DOHH2 (cell line): ENCODE results near the gene H6PD.

ENCODE experiments used
- H3F3A ChIP-seq: fragments of 200-600 bp; sonication (generic), shearing (Covaris generic); 2 replicates; pipeline ENCODE4 v1.6.0; 2016; ENCODE audit warnings: antibody characterized with exemption, mild to moderate bottlenecking; ENCODE audit not compliant: control insufficient read depth, insufficient read depth
- H3K27ac ChIP-seq: fragments of 200-600 bp; sonication (generic); 2 replicates; pipeline ENCODE4 v1.5.1; 2014; ENCODE audit warnings: low read depth, mild to moderate bottlenecking, low read length, moderate library complexity
- H3K27me3 ChIP-seq: fragments of 200-600 bp; sonication (generic); 2 replicates; pipeline ENCODE4 v1.6.1; 2014; ENCODE audit warnings: mild to moderate bottlenecking, low read length, mixed read lengths; ENCODE audit not compliant: control insufficient read depth
- H3K36me3 ChIP-seq: fragments of 200-600 bp; sonication (generic); 2 replicates; pipeline ENCODE4 v1.6.1; 2014; ENCODE audit warnings: mild to moderate bottlenecking, low read length, moderate library complexity, mixed read lengths; ENCODE audit not compliant: control insufficient read depth
- H3K4me1 ChIP-seq: fragments of 200-600 bp; sonication (generic); 2 replicates; pipeline ENCODE4 v1.6.1; 2014; ENCODE audit warnings: mild to moderate bottlenecking, low read length, mixed read lengths; ENCODE audit not compliant: control insufficient read depth
- H3K4me2 ChIP-seq: fragments of 200-600 bp; sonication (generic); 2 replicates; pipeline ENCODE4 v1.6.0; 2014; ENCODE audit warnings: mild to moderate bottlenecking, low read length, moderate library complexity
- H3K4me3 ChIP-seq: fragments of 200-600 bp; sonication (generic); 2 replicates; pipeline ENCODE4 v1.5.1; 2014; ENCODE audit warnings: mild to moderate bottlenecking, low read length, mixed read lengths
- H3K79me2 ChIP-seq: fragments of 200-600 bp; sonication (generic); 2 replicates; pipeline ENCODE4 v1.6.1; 2014; ENCODE audit warnings: mild to moderate bottlenecking, low read length, mixed read lengths; ENCODE audit not compliant: control insufficient read depth
- H3K9me2 ChIP-seq: fragments of 200-600 bp; sonication (generic); replicated peaks from 2 replicates; pipeline ENCODE4 v1.6.1; 2014; ENCODE audit warnings: mild to moderate bottlenecking, low read length, mixed read lengths; ENCODE audit not compliant: control insufficient read depth
- H3K9me3 ChIP-seq: fragments of 200-600 bp; sonication (generic); 2 replicates; pipeline ENCODE4 v1.6.1; 2014; ENCODE audit warnings: antibody characterized with exemption, low read length, mixed read lengths; ENCODE audit not compliant: control insufficient read depth, insufficient read depth
- H4K20me1 ChIP-seq: fragments of 200-600 bp; sonication (generic); 2 replicates; pipeline ENCODE4 v1.6.0; 2014; ENCODE audit warnings: low read depth, mild to moderate bottlenecking, antibody characterized with exemption, low read length, moderate library complexity; ENCODE audit not compliant: control insufficient read depth, insufficient read depth
- EZH2phosphoT487 ChIP-seq: fragments of 200-600 bp; sonication (generic); IDR thresholded peaks from 2 replicates; pipeline ENCODE4 v1.6.1; 2017; ENCODE audit warnings: borderline replicate concordance, mild to moderate bottlenecking, antibody characterized with exemption, low read length, moderate library complexity, mixed read lengths
- TF ChIP-seq, protein P1 (sequence below): fragments of 200-600 bp; sonication (generic); IDR thresholded peaks from one replicate; pipeline ENCODE4 v1.5.1; 2014; ENCODE audit warnings: antibody characterized with exemption, mild to moderate bottlenecking, low read depth, low read length; ENCODE audit not compliant: poor library complexity, severe bottlenecking

H6PD gene

DNA sequence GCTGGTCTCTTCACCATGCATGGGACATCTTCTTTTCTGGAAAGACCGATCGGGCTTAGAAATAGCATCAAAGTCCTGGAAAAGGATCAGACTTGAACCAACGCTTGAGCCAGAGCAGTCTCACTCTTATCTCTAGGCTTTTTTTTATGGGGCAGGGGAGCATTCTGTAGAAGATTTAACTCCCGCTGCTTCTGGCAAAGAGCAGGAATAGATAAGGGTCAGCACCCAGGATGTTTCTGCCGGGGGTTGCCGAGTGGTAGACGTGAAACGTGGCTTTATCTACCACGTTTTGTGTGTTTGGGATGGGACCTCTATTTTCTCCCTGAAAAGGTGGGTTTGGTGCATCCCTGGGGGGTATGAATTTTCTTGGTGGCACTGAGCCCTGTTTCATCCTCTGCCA, 76.9 kb downstream of the H6PD start:
- H3K4me1 ChIP-seq = peaks cover 4% of the 10 kb centered on the region; the same call in 1 of the 2 replicates
- H3K27me3 ChIP-seq = no peaks in the 10 kb centered on the region
- H3K9me3 ChIP-seq = no peaks in the 10 kb centered on the region
- no peaks in the 10 kb centered on the region for H3K36me3 ChIP-seq
- no peak for TF ChIP-seq EZH2phosphoT487
- TF ChIP-seq, protein P1, sequence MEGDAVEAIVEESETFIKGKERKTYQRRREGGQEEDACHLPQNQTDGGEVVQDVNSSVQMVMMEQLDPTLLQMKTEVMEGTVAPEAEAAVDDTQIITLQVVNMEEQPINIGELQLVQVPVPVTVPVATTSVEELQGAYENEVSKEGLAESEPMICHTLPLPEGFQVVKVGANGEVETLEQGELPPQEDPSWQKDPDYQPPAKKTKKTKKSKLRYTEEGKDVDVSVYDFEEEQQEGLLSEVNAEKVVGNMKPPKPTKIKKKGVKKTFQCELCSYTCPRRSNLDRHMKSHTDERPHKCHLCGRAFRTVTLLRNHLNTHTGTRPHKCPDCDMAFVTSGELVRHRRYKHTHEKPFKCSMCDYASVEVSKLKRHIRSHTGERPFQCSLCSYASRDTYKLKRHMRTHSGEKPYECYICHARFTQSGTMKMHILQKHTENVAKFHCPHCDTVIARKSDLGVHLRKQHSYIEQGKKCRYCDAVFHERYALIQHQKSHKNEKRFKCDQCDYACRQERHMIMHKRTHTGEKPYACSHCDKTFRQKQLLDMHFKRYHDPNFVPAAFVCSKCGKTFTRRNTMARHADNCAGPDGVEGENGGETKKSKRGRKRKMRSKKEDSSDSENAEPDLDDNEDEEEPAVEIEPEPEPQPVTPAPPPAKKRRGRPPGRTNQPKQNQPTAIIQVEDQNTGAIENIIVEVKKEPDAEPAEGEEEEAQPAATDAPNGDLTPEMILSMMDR = no peak
- H3F3A ChIP-seq = no peaks in the 10 kb centered on the region
- H3K9me2 ChIP-seq = no peaks in the 10 kb centered on the region
- no peak overlapping the region for H3K4me3 ChIP-seq
- peaks cover 25% of the 10 kb centered on the region for H3K79me2 ChIP-seq
- H4K20me1 ChIP-seq = peaks cover 5% of the 10 kb centered on the region; the same call in 1 of the 2 replicates
- no peak overlapping the region for H3K27ac ChIP-seq
- H3K4me2 ChIP-seq = no peak overlapping the region

DNA sequence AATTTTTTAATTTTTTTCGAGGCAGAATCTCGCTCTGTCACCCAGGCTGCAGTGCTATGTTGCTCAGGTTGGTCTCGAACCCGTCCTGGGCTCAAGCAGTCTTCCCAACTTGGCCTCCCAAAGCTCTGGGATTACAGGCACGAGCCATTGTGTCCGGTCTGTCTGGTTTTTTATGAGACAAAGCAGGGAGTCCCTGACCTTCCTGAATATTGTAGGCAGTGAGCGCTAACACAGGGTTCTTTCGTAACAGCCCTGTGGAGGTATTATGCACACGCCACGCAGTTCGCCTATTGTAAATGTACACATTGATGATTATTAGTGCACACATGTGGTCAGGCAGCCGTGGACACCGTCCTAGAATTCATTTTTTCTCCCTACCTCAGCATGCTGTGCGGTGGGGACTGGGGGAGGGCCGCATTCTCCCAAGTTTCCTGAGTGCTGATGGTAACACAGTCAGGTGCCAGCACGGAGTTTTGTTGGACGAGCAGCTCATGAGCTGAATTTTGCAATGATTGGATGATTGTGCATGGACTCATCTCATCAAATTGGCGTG, 77.7 kb downstream of the H6PD start:
- TF ChIP-seq, protein P1 = no peak
- TF ChIP-seq EZH2phosphoT487 = no peak
- Histone ChIP-seq H3K4me1 (peaks cover 4% of the 10 kb centered on the region; the same call in 1 of the 2 replicates), H3K79me2 (peaks cover 22% of the 10 kb centered on the region), H3K27ac (no peak overlapping the region), H3K4me3 (no peak overlapping the region), H3K4me2 (no peak overlapping the region), H3K9me2 (no peaks in the 10 kb centered on the region), H3K36me3 (no peaks in the 10 kb centered on the region), H3K9me3 (no peaks in the 10 kb centered on the region), H3K27me3 (no peaks in the 10 kb centered on the region), H4K20me1 (peaks cover 5% of the 10 kb centered on the region; the same call in 1 of the 2 replicates), H3F3A (no peaks in the 10 kb centered on the region)

DNA sequence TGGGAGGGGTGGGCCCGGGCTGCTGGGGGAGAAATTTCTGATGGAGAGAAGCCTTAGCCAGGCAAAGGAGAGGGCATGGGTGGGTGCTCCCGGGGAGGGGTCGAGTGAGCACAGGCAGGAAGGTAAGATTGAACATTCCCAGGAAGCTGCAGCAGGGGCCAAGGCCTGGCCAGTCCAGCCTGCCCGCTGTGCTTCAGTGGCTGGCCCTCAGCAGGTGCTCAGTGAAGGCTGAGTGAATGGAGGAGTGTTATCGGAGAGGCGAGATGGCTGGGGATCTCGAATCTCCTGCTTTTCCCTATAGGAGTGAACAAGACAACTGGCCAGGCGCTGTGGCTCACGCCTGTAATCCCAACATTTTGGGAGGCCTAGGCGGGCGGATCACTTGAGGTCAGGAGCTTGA, 79.0 kb downstream of the H6PD start:
- Histone ChIP-seq H3K79me2 (peaks cover 11% of the 10 kb centered on the region), H3K9me3 (no peaks in the 10 kb centered on the region), H3K4me2 (no peak overlapping the region), H4K20me1 (no peaks in the 10 kb centered on the region; the same call in 1 of the 2 replicates), H3K27ac (no peak overlapping the region), H3K9me2 (no peaks in the 10 kb centered on the region), H3K4me1 (peaks cover 15% of the 10 kb centered on the region), H3K27me3 (no peaks in the 10 kb centered on the region), H3K36me3 (no peaks in the 10 kb centered on the region), H3K4me3 (no peak overlapping the region), H3F3A (no peaks in the 10 kb centered on the region; the same call in 1 of the 2 replicates)
- TF ChIP-seq, protein P1 = no peak
- no peak for TF ChIP-seq EZH2phosphoT487
